Measurements from ENCODE around the gene MARK3. TPM values are rescaled to one million over a fixed set of nuclear protein-coding genes. Genes with fewer than 3 reads are reported as not detected.

The MARK3 gene
- total and polyA plus RNA-seq, 5 donors from 2014 or later = 33.5 to 147 (median 37.6) TPM

GRCh38 chr14:103448097-103448496 lies 62.9 kb downstream of the MARK3 start:
- Histone ChIP-seq H3K27me3 (ENCODE audit: control insufficient read depth, insufficient read depth, low read length) (no peaks in the 10 kb centered on the region), H3K27ac (ENCODE audit: insufficient read depth, low read length, poor library complexity, severe bottlenecking) (no peak overlapping the region), H3K36me3 (ENCODE audit: control insufficient read depth, insufficient read depth, low read length) (peaks cover 7% of the 10 kb centered on the region), H3K9me3 (ENCODE audit: control insufficient read depth in 2 of 2, low read length in 2 of 2) (no peaks in the 10 kb centered on the region), H3K4me1 (ENCODE audit: control insufficient read depth, insufficient read depth, low read length, poor library complexity, severe bottlenecking) (no peaks in the 10 kb centered on the region), H3K4me3 (ENCODE audit: low read depth, low read length) (no peak overlapping the region)
- Mint-ChIP-seq H3K9me3 (peaks cover 0 to 2% (median 0%) of the 10 kb centered on the region in 7 donors), H3K4me1 (peaks cover 24 to 59% (median 49%) of the 10 kb centered on the region in 4 donors), H3K27me3 (no peaks in the 10 kb centered on the region), H3K4me3 (no peak overlapping the region), H3K27ac (peak overlapping the region in 2 of 3 donors; percentile 52 to 62), H3K36me3 (peaks cover 19% of the 10 kb centered on the region)
- no peak for ATAC-seq (ENCODE audit: low read depth in 2 of 2)
- DNase-seq = no peak

- Mint-ChIP-seq H3K9me3 (peaks cover 0 to 2% (median 0%) of the 10 kb centered on the region in 7 donors), H3K27ac (peak overlapping the region in 2 of 3 donors; percentile 47 to 56), H3K4me3 (no peak overlapping the region), H3K36me3 (peaks cover 21% of the 10 kb centered on the region), H3K27me3 (no peaks in the 10 kb centered on the region), H3K4me1 (peaks cover 19 to 54% (median 43%) of the 10 kb centered on the region in 4 donors)
- Histone ChIP-seq H3K4me3 (ENCODE audit: low read depth, low read length) (no peak overlapping the region), H3K36me3 (ENCODE audit: control insufficient read depth, insufficient read depth, low read length) (peaks cover 14% of the 10 kb centered on the region), H3K27ac (ENCODE audit: insufficient read depth, low read length, poor library complexity, severe bottlenecking) (no peak overlapping the region), H3K4me1 (ENCODE audit: control insufficient read depth, insufficient read depth, low read length, poor library complexity, severe bottlenecking) (no peaks in the 10 kb centered on the region), H3K9me3 (ENCODE audit: control insufficient read depth in 2 of 2, low read length in 2 of 2) (no peaks in the 10 kb centered on the region), H3K27me3 (ENCODE audit: control insufficient read depth, insufficient read depth, low read length) (no peaks in the 10 kb centered on the region)
- ATAC-seq (ENCODE audit: low read depth in 2 of 2) = no peak
- DNase-seq = no peak
Measured at GRCh38 chr14:103449634-103450161, 64.5 kb downstream of the MARK3 start.

GRCh38 chr14:103450416-103450815 lies 65.2 kb downstream of the MARK3 start:
- H3K9me3 ChIP-seq (ENCODE audit: control insufficient read depth in 2 of 2, low read length in 2 of 2) = no peaks in the 10 kb centered on the region

GRCh38 chr14:103451401-103451800 lies 66.2 kb downstream of the MARK3 start:
- H3K9me3 ChIP-seq (ENCODE audit: control insufficient read depth in 2 of 2, low read length in 2 of 2) = no peaks in the 10 kb centered on the region
- H3K4me3 ChIP-seq (ENCODE audit: low read depth, low read length) = no peak overlapping the region
- Mint-ChIP-seq H3K27ac (peak overlapping the region in 1 of 3 donors; percentile 3), H3K9me3 (peaks cover 0 to 2% (median 0%) of the 10 kb centered on the region in 7 donors), H3K4me1 (peaks cover 8 to 46% (median 38%) of the 10 kb centered on the region in 4 donors), H3K4me3 (no peak overlapping the region), H3K36me3 (peaks cover 26% of the 10 kb centered on the region), H3K27me3 (no peaks in the 10 kb centered on the region)
- H3K4me1 ChIP-seq (ENCODE audit: control insufficient read depth, insufficient read depth, low read length, poor library complexity, severe bottlenecking) = no peaks in the 10 kb centered on the region
- peaks cover 20% of the 10 kb centered on the region for H3K36me3 ChIP-seq (ENCODE audit: control insufficient read depth, insufficient read depth, low read length)
- no peak overlapping the region for H3K27ac ChIP-seq (ENCODE audit: insufficient read depth, low read length, poor library complexity, severe bottlenecking)
- ATAC-seq (ENCODE audit: low read depth in 2 of 2) (no peak), DNase-seq (no peak)
- H3K27me3 ChIP-seq (ENCODE audit: control insufficient read depth, insufficient read depth, low read length) = no peaks in the 10 kb centered on the region

More at GRCh38 chr14:103450416-103450815, 65.2 kb downstream of the MARK3 start:
- Histone ChIP-seq H3K27ac (ENCODE audit: insufficient read depth, low read length, poor library complexity, severe bottlenecking) (no peak overlapping the region), H3K4me3 (ENCODE audit: low read depth, low read length) (no peak overlapping the region), H3K36me3 (ENCODE audit: control insufficient read depth, insufficient read depth, low read length) (peaks cover 14% of the 10 kb centered on the region), H3K4me1 (ENCODE audit: control insufficient read depth, insufficient read depth, low read length, poor library complexity, severe bottlenecking) (no peaks in the 10 kb centered on the region), H3K27me3 (ENCODE audit: control insufficient read depth, insufficient read depth, low read length) (no peaks in the 10 kb centered on the region)
- Mint-ChIP-seq H3K36me3 (peaks cover 21% of the 10 kb centered on the region), H3K9me3 (peaks cover 0 to 2% (median 0%) of the 10 kb centered on the region in 7 donors), H3K4me3 (no peak overlapping the region), H3K27me3 (no peaks in the 10 kb centered on the region), H3K4me1 (peaks cover 13 to 50% (median 40%) of the 10 kb centered on the region in 4 donors), H3K27ac (peak overlapping the region in 1 of 3 donors; percentile 47)
- no peak for ATAC-seq (ENCODE audit: low read depth in 2 of 2)
- DNase-seq = no peak

GRCh38 chr14:103453791-103454190 lies 68.6 kb downstream of the MARK3 start:
- no peaks in the 10 kb centered on the region for H3K27me3 ChIP-seq (ENCODE audit: control insufficient read depth, insufficient read depth, low read length)
- Mint-ChIP-seq H3K4me3 (no peak overlapping the region), H3K36me3 (peaks cover 27% of the 10 kb centered on the region), H3K27me3 (no peaks in the 10 kb centered on the region), H3K27ac (peak overlapping the region in 1 of 3 donors; percentile 5), H3K9me3 (peaks cover 0 to 2% (median 0%) of the 10 kb centered on the region in 7 donors), H3K4me1 (peaks cover 9 to 33% (median 25%) of the 10 kb centered on the region in 4 donors)
- H3K27ac ChIP-seq (ENCODE audit: insufficient read depth, low read length, poor library complexity, severe bottlenecking) = no peak overlapping the region
- DNase-seq (no peak), ATAC-seq (ENCODE audit: low read depth in 2 of 2) (no peak)
- no peaks in the 10 kb centered on the region for H3K9me3 ChIP-seq (ENCODE audit: control insufficient read depth in 2 of 2, low read length in 2 of 2)
- no peak overlapping the region for H3K4me3 ChIP-seq (ENCODE audit: low read depth, low read length)
- peaks cover 30% of the 10 kb centered on the region for H3K36me3 ChIP-seq (ENCODE audit: control insufficient read depth, insufficient read depth, low read length)
- no peaks in the 10 kb centered on the region for H3K4me1 ChIP-seq (ENCODE audit: control insufficient read depth, insufficient read depth, low read length, poor library complexity, severe bottlenecking)

- H3K36me3 ChIP-seq (ENCODE audit: control insufficient read depth, insufficient read depth, low read length) = peaks cover 33% of the 10 kb centered on the region
- peak overlapping the region; percentile 10 for H3K27ac ChIP-seq (ENCODE audit: insufficient read depth, low read length, poor library complexity, severe bottlenecking)
- Mint-ChIP-seq H3K9me3 (peaks cover 0 to under 1% (median 0%) of the 10 kb centered on the region in 7 donors), H3K27me3 (no peaks in the 10 kb centered on the region), H3K4me1 (peaks cover 15 to 41% (median 29%) of the 10 kb centered on the region in 4 donors), H3K36me3 (peaks cover 30% of the 10 kb centered on the region), H3K4me3 (no peak overlapping the region), H3K27ac (peak overlapping the region in 2 of 3 donors; percentile 52 to 82)
- peaks cover 6% of the 10 kb centered on the region for H3K4me1 ChIP-seq (ENCODE audit: control insufficient read depth, insufficient read depth, low read length, poor library complexity, severe bottlenecking)
- H3K9me3 ChIP-seq (ENCODE audit: control insufficient read depth in 2 of 2, low read length in 2 of 2) = no peaks in the 10 kb centered on the region
- no peak for DNase-seq
- no peak for ATAC-seq (ENCODE audit: low read depth in 2 of 2)
- no peaks in the 10 kb centered on the region for H3K27me3 ChIP-seq (ENCODE audit: control insufficient read depth, insufficient read depth, low read length)
- H3K4me3 ChIP-seq (ENCODE audit: low read depth, low read length) = no peak overlapping the region
Measured at GRCh38 chr14:103456167-103456835, 71.1 kb downstream of the MARK3 start.

GRCh38 chr14:103460415-103460814 lies 75.2 kb downstream of the MARK3 start:
- ATAC-seq (ENCODE audit: low read depth in 2 of 2) = no peak
- H3K27ac ChIP-seq (ENCODE audit: insufficient read depth, low read length, poor library complexity, severe bottlenecking) = no peak overlapping the region
- no peaks in the 10 kb centered on the region for H3K27me3 Mint-ChIP-seq
- DNase-seq = peak in 2 of 3 donors; percentile 19 to 29
- peaks cover 6% of the 10 kb centered on the region for H3K4me1 ChIP-seq (ENCODE audit: control insufficient read depth, insufficient read depth, low read length, poor library complexity, severe bottlenecking)
- peaks cover 23 to 30% (median 27%) of the 10 kb centered on the region in 4 donors for H3K4me1 Mint-ChIP-seq
- H3K9me3 ChIP-seq (ENCODE audit: control insufficient read depth in 2 of 2, low read length in 2 of 2) = no peaks in the 10 kb centered on the region
- peak overlapping the region in 2 of 3 donors; percentile 18 to 52 for H3K27ac Mint-ChIP-seq
- peaks cover 34% of the 10 kb centered on the region for H3K36me3 Mint-ChIP-seq
- H3K4me3 Mint-ChIP-seq = peak overlapping the region in 2 of 4 donors; percentile 49 to 74
- no peaks in the 10 kb centered on the region for H3K9me3 Mint-ChIP-seq
- H3K27me3 ChIP-seq (ENCODE audit: control insufficient read depth, insufficient read depth, low read length) = no peaks in the 10 kb centered on the region
- peaks cover 54% of the 10 kb centered on the region for H3K36me3 ChIP-seq (ENCODE audit: control insufficient read depth, insufficient read depth, low read length)
- no peak overlapping the region for H3K4me3 ChIP-seq (ENCODE audit: low read depth, low read length)

Data from CD4-positive, CD25-positive, alpha-beta regulatory T cell (primary cell).